ENCODE measurements around the gene PLEKHA6. TPM values are rescaled to one million over a fixed set of nuclear protein-coding genes. Genes with fewer than 3 reads are reported as not detected.

The PLEKHA6 gene
- polyA plus RNA-seq, 3 donors: 0.08 TPM; not detected in 1

- no peaks in the 10 kb centered on the region for H3K4me1 ChIP-seq (ENCODE audit: control insufficient read depth in 1 of 2, insufficient read depth in 2 of 2, low read length in 2 of 2)
- H3K4me2 ChIP-seq (replicated peaks; ENCODE audit: extremely low read depth, low read length, poor library complexity, severe bottlenecking): no peak overlapping the region
- TF ChIP-seq CTCF (IDR thresholded peaks at IDR 0.05): no peak
- H2AFZ ChIP-seq (ENCODE audit: insufficient read depth, low read depth, low read length, poor library complexity, severe bottlenecking): no peak overlapping the region
- H3K4me3 ChIP-seq (replicated peaks in 1 of 3; ENCODE audit: low read depth in 2 of 3, low read length in 3 of 3): no peak overlapping the region
- no peak for DNase-seq
- Mint-ChIP-seq H3K9me3 (peaks cover 0 to 2% (median 0%) of the 10 kb centered on the region in 7 donors), H3K4me1 (peaks cover 6% of the 10 kb centered on the region), H3K36me3 (no peaks in the 10 kb centered on the region), H3K4me3 (no peak overlapping the region), H3K27ac (no peak overlapping the region), H3K27me3 (ENCODE audit: low read depth in 3 of 3) (peaks cover 0 to 6% (median 6%) of the 10 kb centered on the region in 3 donors)
- no peak overlapping the region for H3K27ac ChIP-seq (ENCODE audit: low read depth in 1 of 2, low read length in 2 of 2)
- no peaks in the 10 kb centered on the region for H3K9me3 ChIP-seq (replicated peaks in 1 of 2; ENCODE audit: control insufficient read depth in 1 of 2, insufficient read depth in 1 of 2, low read length in 2 of 2)
- no peaks in the 10 kb centered on the region for H4K20me1 ChIP-seq (ENCODE audit: insufficient read depth, low read length)
- no peaks in the 10 kb centered on the region for H3K27me3 ChIP-seq (ENCODE audit: control insufficient read depth in 2 of 2, insufficient read depth in 2 of 2, low read length in 2 of 2)
- no peak overlapping the region for H3K9ac ChIP-seq (ENCODE audit: insufficient read depth, low read length, poor library complexity, severe bottlenecking)
- H3K79me2 ChIP-seq (ENCODE audit: insufficient read depth, low read length): no peaks in the 10 kb centered on the region
- H3K36me3 ChIP-seq (replicated peaks in 1 of 2; ENCODE audit: control insufficient read depth in 1 of 2, insufficient read depth in 2 of 2, low read length in 2 of 2): no peaks in the 10 kb centered on the region
- intact Hi-C loops (cut with micrococcal nuclease): no loop called here
- WGBS (ENCODE audit: insufficient coverage): 82% methylated on average over 5 of the region's 8 CpGs
Measured at GRCh38 chr1:204224655-204225054, 135.1 kb downstream of the PLEKHA6 start.

GRCh38 chr1:204223129-204223860 lies 136.4 kb downstream of the PLEKHA6 start:
- peaks cover 0 to 2% (median 0%) of the 10 kb centered on the region in 7 donors for H3K9me3 Mint-ChIP-seq
- no peaks in the 10 kb centered on the region for H3K36me3 Mint-ChIP-seq

More at GRCh38 chr1:204223129-204223860, 136.4 kb downstream of the PLEKHA6 start:
- Histone ChIP-seq H3K27ac (ENCODE audit: low read depth in 1 of 2, low read length in 2 of 2) (no peak overlapping the region), H3K9me3 (replicated peaks in 1 of 2; ENCODE audit: control insufficient read depth in 1 of 2, insufficient read depth in 1 of 2, low read length in 2 of 2) (no peaks in the 10 kb centered on the region), H4K20me1 (ENCODE audit: insufficient read depth, low read length) (no peaks in the 10 kb centered on the region), H3K79me2 (ENCODE audit: insufficient read depth, low read length) (no peaks in the 10 kb centered on the region), H3K4me2 (replicated peaks; ENCODE audit: extremely low read depth, low read length, poor library complexity, severe bottlenecking) (no peak overlapping the region), H3K4me3 (replicated peaks in 1 of 3; ENCODE audit: low read depth in 2 of 3, low read length in 3 of 3) (no peak overlapping the region), H3K27me3 (ENCODE audit: control insufficient read depth in 2 of 2, insufficient read depth in 2 of 2, low read length in 2 of 2) (no peaks in the 10 kb centered on the region), H3K4me1 (ENCODE audit: control insufficient read depth in 1 of 2, insufficient read depth in 2 of 2, low read length in 2 of 2) (no peaks in the 10 kb centered on the region), H3K36me3 (replicated peaks in 1 of 2; ENCODE audit: control insufficient read depth in 1 of 2, insufficient read depth in 2 of 2, low read length in 2 of 2) (no peaks in the 10 kb centered on the region), H2AFZ (ENCODE audit: insufficient read depth, low read depth, low read length, poor library complexity, severe bottlenecking) (no peak overlapping the region), H3K9ac (ENCODE audit: insufficient read depth, low read length, poor library complexity, severe bottlenecking) (no peak overlapping the region)
- DNase-seq: no peak
- intact Hi-C loops (cut with micrococcal nuclease): no loop called here
- peaks cover 6% of the 10 kb centered on the region for H3K4me1 Mint-ChIP-seq
- no peak overlapping the region for H3K4me3 Mint-ChIP-seq
- WGBS (ENCODE audit: insufficient coverage): 97% methylated on average over 13 of the region's 17 CpGs
- TF ChIP-seq CTCF (IDR thresholded peaks at IDR 0.05): no peak
- no peak overlapping the region for H3K27ac Mint-ChIP-seq
- peaks cover 0 to 6% (median 1%) of the 10 kb centered on the region in 3 donors for H3K27me3 Mint-ChIP-seq (ENCODE audit: low read depth in 3 of 3)

Measured in CD14-positive monocyte (primary cell).